ENCODE data around the gene PDPR. TPM values are rescaled to one million over a fixed set of nuclear protein-coding genes. Genes with fewer than 3 reads are reported as not detected.
"Not testable (repeated sequence)": the region's sequence is repeated elsewhere in the genome, so short reads cannot be mapped to it uniquely, and the experiment has no call there.

The PDPR gene
- total and polyA plus RNA-seq, 2 of the 8 experiments (the other 6 are each of a cell fraction or from before 2014, with no cell fraction given), result 40.2 to 43.1 TPM

GRCh38 chr16:70109583-70110279 lies 4.4 kb upstream of the PDPR start:
- H3K4me1 ChIP-seq (replicated peaks in 1 of 4; ENCODE audit: control insufficient read depth in 3 of 4, insufficient read depth in 4 of 4, low read length in 3 of 4); H3K56ac ChIP-seq (replicated peaks; ENCODE audit: insufficient read length, low read depth, low read length); H3K79me2 ChIP-seq (ENCODE audit: control insufficient read depth in 1 of 2, insufficient read depth in 2 of 2, low read length in 2 of 2); DNase-seq (ENCODE audit: low read depth in 1 of 2, low spot score in 2 of 2); H3K27me3 ChIP-seq (replicated peaks in 1 of 4; ENCODE audit: control insufficient read depth in 3 of 4, extremely low read depth in 1 of 4, insufficient read depth in 3 of 4, low read length in 3 of 4); H4K20me1 ChIP-seq (replicated peaks in 1 of 2; ENCODE audit: control insufficient read depth in 1 of 2, insufficient read depth in 2 of 2, low read length in 2 of 2); H4K8ac ChIP-seq (ENCODE audit: extremely low read depth, insufficient read depth, low read length); H3K27ac ChIP-seq (ENCODE audit: low read depth, low read length); H2AFZ ChIP-seq (ENCODE audit: low read length); H2BK20ac ChIP-seq (ENCODE audit: low read length); H2BK12ac ChIP-seq (ENCODE audit: low read depth, low read length); H3K4ac ChIP-seq (replicated peaks; ENCODE audit: insufficient read length, low read depth, low read length); CTCF ChIA-PET (ENCODE audit: partially characterized antibody); H3K4me3 ChIP-seq (ENCODE audit: extremely low read depth in 1 of 4, insufficient read depth in 2 of 4, low read depth in 3 of 4, low read length in 4 of 4); H2AK5ac ChIP-seq (ENCODE audit: low read depth, low read length); H3K9me3 ChIP-seq (ENCODE audit: insufficient read depth in 2 of 2, low read depth in 1 of 2, low read length in 1 of 2); H3K4me2 ChIP-seq (ENCODE audit: insufficient read depth in 1 of 2, low read depth in 2 of 2, low read length in 2 of 2); POLR2A ChIA-PET (ENCODE audit: partially characterized antibody); H4K5ac ChIP-seq (ENCODE audit: insufficient read length, low read depth, low read length); H3K9ac ChIP-seq (replicated peaks in 1 of 4; ENCODE audit: extremely low read depth in 1 of 4, low read depth in 3 of 4, low read length in 3 of 4); H2BK120ac ChIP-seq (replicated peaks; ENCODE audit: low read depth, low read length); H3K79me1 ChIP-seq (ENCODE audit: low read depth, low read length); H3K36me3 ChIP-seq (ENCODE audit: control insufficient read depth in 2 of 4, insufficient read depth in 4 of 4, low read length in 3 of 4); H3K23me2 ChIP-seq (ENCODE audit: low read depth, low read length); H2BK15ac ChIP-seq (ENCODE audit: low read length); FAIRE-seq; H3K18ac ChIP-seq (ENCODE audit: extremely low read depth, low read length); H3K23ac ChIP-seq (ENCODE audit: insufficient read length); H3K14ac ChIP-seq (ENCODE audit: insufficient read length); H4K91ac ChIP-seq (replicated peaks; ENCODE audit: insufficient read length, low read length); H2BK5ac ChIP-seq (ENCODE audit: low read depth, low read length): not testable (repeated sequence)
- TF ChIP-seq CEBPB (IDR thresholded peaks at IDR 0.05; ENCODE audit: low read depth, low read length), result peak; percentile 64
- 91% methylated on average over 15 of the region's 15 CpGs; no CpG with 5 or more reads in 1 of the 2 experiments for WGBS, 2 experiments (ENCODE audit: extremely low coverage in 1 of 2, insufficient coverage in 1 of 2, insufficient read length in 1 of 2, insufficient replicate concordance in 2 of 2, low coverage in 1 of 2, low lambda C conversion rate in 2 of 2, missing lambda C conversion rate in 1 of 2)

- H2BK12ac ChIP-seq (ENCODE audit: low read depth, low read length); H2BK15ac ChIP-seq (ENCODE audit: low read length); H3K56ac ChIP-seq (replicated peaks; ENCODE audit: insufficient read length, low read depth, low read length); H3K79me1 ChIP-seq (ENCODE audit: low read depth, low read length); H3K23ac ChIP-seq (ENCODE audit: insufficient read length); H3K9me3 ChIP-seq (ENCODE audit: insufficient read depth in 2 of 2, low read depth in 1 of 2, low read length in 1 of 2); DNase-seq (ENCODE audit: low read depth in 1 of 2, low spot score in 2 of 2); FAIRE-seq; H3K36me3 ChIP-seq (ENCODE audit: control insufficient read depth in 2 of 4, insufficient read depth in 4 of 4, low read length in 3 of 4); H2BK120ac ChIP-seq (replicated peaks; ENCODE audit: low read depth, low read length); H4K5ac ChIP-seq (ENCODE audit: insufficient read length, low read depth, low read length); POLR2A ChIA-PET (ENCODE audit: partially characterized antibody); H3K4me2 ChIP-seq (ENCODE audit: insufficient read depth in 1 of 2, low read depth in 2 of 2, low read length in 2 of 2); H4K20me1 ChIP-seq (replicated peaks in 1 of 2; ENCODE audit: control insufficient read depth in 1 of 2, insufficient read depth in 2 of 2, low read length in 2 of 2); H2AK5ac ChIP-seq (ENCODE audit: low read depth, low read length); H3K14ac ChIP-seq (ENCODE audit: insufficient read length); H3K4me3 ChIP-seq (ENCODE audit: extremely low read depth in 1 of 4, insufficient read depth in 2 of 4, low read depth in 3 of 4, low read length in 4 of 4); H3K27me3 ChIP-seq (replicated peaks in 1 of 4; ENCODE audit: control insufficient read depth in 3 of 4, extremely low read depth in 1 of 4, insufficient read depth in 3 of 4, low read length in 3 of 4); H3K4ac ChIP-seq (replicated peaks; ENCODE audit: insufficient read length, low read depth, low read length); H2BK20ac ChIP-seq (ENCODE audit: low read length); H2AFZ ChIP-seq (ENCODE audit: low read length); H3K4me1 ChIP-seq (replicated peaks in 1 of 4; ENCODE audit: control insufficient read depth in 3 of 4, insufficient read depth in 4 of 4, low read length in 3 of 4); CTCF ChIA-PET (ENCODE audit: partially characterized antibody); H3K9ac ChIP-seq (replicated peaks in 1 of 4; ENCODE audit: extremely low read depth in 1 of 4, low read depth in 3 of 4, low read length in 3 of 4); H3K18ac ChIP-seq (ENCODE audit: extremely low read depth, low read length); H2BK5ac ChIP-seq (ENCODE audit: low read depth, low read length); H3K27ac ChIP-seq (ENCODE audit: low read depth, low read length); H3K23me2 ChIP-seq (ENCODE audit: low read depth, low read length); H4K8ac ChIP-seq (ENCODE audit: extremely low read depth, insufficient read depth, low read length); H4K91ac ChIP-seq (replicated peaks; ENCODE audit: insufficient read length, low read length): not testable (repeated sequence)
- 90% methylated on average over 6 of the region's 6 CpGs; no CpG with 5 or more reads in 1 of the 2 experiments for WGBS, 2 experiments (ENCODE audit: extremely low coverage in 1 of 2, insufficient coverage in 1 of 2, insufficient read length in 1 of 2, insufficient replicate concordance in 2 of 2, low coverage in 1 of 2, low lambda C conversion rate in 2 of 2, missing lambda C conversion rate in 1 of 2)
- H3K79me2 ChIP-seq (ENCODE audit: control insufficient read depth in 1 of 2, insufficient read depth in 2 of 2, low read length in 2 of 2), result peaks cover 0 to 14% of the 10 kb centered on the region in 2 experiments; a peak in 2 of 4 replicates
These were observed 2.0 kb upstream of the PDPR start for GRCh38 chr16:70112162-70112561.
